HG03565 (cell line): ENCODE results near the gene LIN7B.
"Not testable (repeated sequence)": the region's sequence is repeated elsewhere in the genome, so short reads cannot be mapped to it uniquely, and the experiment has no call there.

ENCODE experiments used
- ATAC-seq: cut with Tn5 transposase; IDR thresholded peaks from one replicate; pipeline ENCODE4 v1.9.1; 2021; ENCODE audit warnings: mild to moderate bottlenecking, moderate library complexity; ENCODE audit not compliant: unreplicated experiment

Gene LIN7B

GRCh38 chr19:49118565-49119410 lies 4.6 kb downstream of the LIN7B start, which contains the start of gene C19orf73:
Gene C19orf73, minus strand, starts transcription at chr19:49119143. Its CDS starts 121 bp downstream, at chr19:49119022.
- peak; percentile 64 for ATAC-seq

GRCh38 chr19:49119411-49120324 lies 5.5 kb downstream of the LIN7B start, which contains the start of gene PPFIA3:
Gene PPFIA3, plus strand, starts transcription at chr19:49119544. Its CDS starts 8,330 bp downstream, at chr19:49127874.
- no peak for ATAC-seq

GRCh38 chr19:49120325-49120683 lies 6.1 kb downstream of the LIN7B start:
- no peak for ATAC-seq

- no peak for ATAC-seq
These were observed 6.7 kb downstream of the LIN7B start for GRCh38 chr19:49120868-49121267.

GRCh38 chr19:49121841-49122240 lies 7.7 kb downstream of the LIN7B start:
- not testable (repeated sequence) for ATAC-seq

- ATAC-seq: not testable (repeated sequence)
These were observed 9.1 kb downstream of the LIN7B start for GRCh38 chr19:49123285-49123684.

- no peak for ATAC-seq
These were observed 11.0 kb downstream of the LIN7B start for GRCh38 chr19:49125025-49125731.

- no peak for ATAC-seq
These were observed 12.4 kb downstream of the LIN7B start for GRCh38 chr19:49126575-49126974.

- ATAC-seq: not testable (repeated sequence)
These were observed 13.1 kb downstream of the LIN7B start for GRCh38 chr19:49127225-49127624.

GRCh38 chr19:49127674-49128544 lies 13.7 kb downstream of the LIN7B start:
- peak; percentile 71 for ATAC-seq

GRCh38 chr19:49128545-49129237 lies 14.5 kb downstream of the LIN7B start:
- no peak for ATAC-seq

GRCh38 chr19:49129238-49129583 lies 15.0 kb downstream of the LIN7B start:
- no peak for ATAC-seq

- ATAC-seq: no peak
These were observed 16.2 kb downstream of the LIN7B start for GRCh38 chr19:49130325-49130724.

- no peak for ATAC-seq
These were observed 18.9 kb downstream of the LIN7B start for GRCh38 chr19:49132974-49133609.

GRCh38 chr19:49133621-49134454 lies 19.7 kb downstream of the LIN7B start:
- no peak for ATAC-seq

- ATAC-seq: no peak
These were observed 21.5 kb downstream of the LIN7B start for GRCh38 chr19:49135686-49136085.

- no peak for ATAC-seq
These were observed 22.6 kb downstream of the LIN7B start for GRCh38 chr19:49136771-49137171.

- no peak for ATAC-seq
These were observed 26.8 kb downstream of the LIN7B start for GRCh38 chr19:49140951-49141350.
